Measurements from ENCODE around the gene ACSL3.
"Not testable (repeated sequence)": the region's sequence is repeated elsewhere in the genome, so short reads cannot be mapped to it uniquely, and the experiment has no call there.

ACSL3 gene

GRCh38 chr2:222859786-222860612 is 837 bp upstream of the ACSL3 start:
- no peaks in the 10 kb centered on the region for H3K27me3 ChIP-seq (ENCODE audit: insufficient read depth, low read length)
- H3K27ac ChIP-seq (ENCODE audit: low read length), result no peak overlapping the region
- peaks cover 30% of the 10 kb centered on the region for H3K4me1 ChIP-seq (ENCODE audit: insufficient read depth, low read length)
- H3K36me3 ChIP-seq (ENCODE audit: insufficient read depth, low read depth, low read length), result no peaks in the 10 kb centered on the region
- peak overlapping the region; percentile 48 for H3K4me3 ChIP-seq (ENCODE audit: low read length)
- H3K9ac ChIP-seq (ENCODE audit: low read depth, low read length), result peak overlapping the region; percentile 26; the same call in 1 of the 2 replicates
- no peaks in the 10 kb centered on the region for H3K9me3 ChIP-seq (ENCODE audit: insufficient read depth, low read depth, low read length)

GRCh38 chr2:222861411-222862105 is 722 bp downstream of the ACSL3 start:
- Histone ChIP-seq H3K36me3 (ENCODE audit: insufficient read depth, low read depth, low read length) (no peaks in the 10 kb centered on the region), H3K27ac (ENCODE audit: low read length) (peak overlapping the region; percentile 72), H3K4me1 (ENCODE audit: insufficient read depth, low read length) (peaks cover 39% of the 10 kb centered on the region), H3K9ac (ENCODE audit: low read depth, low read length) (peak overlapping the region; percentile 90), H3K9me3 (ENCODE audit: insufficient read depth, low read depth, low read length) (no peaks in the 10 kb centered on the region), H3K4me3 (ENCODE audit: low read length) (peak overlapping the region; percentile 89), H3K27me3 (ENCODE audit: insufficient read depth, low read length) (no peaks in the 10 kb centered on the region)

- Histone ChIP-seq H3K4me1 (ENCODE audit: insufficient read depth, low read length) (peaks cover 43% of the 10 kb centered on the region), H3K27me3 (ENCODE audit: insufficient read depth, low read length) (no peaks in the 10 kb centered on the region), H3K9me3 (ENCODE audit: insufficient read depth, low read depth, low read length) (no peaks in the 10 kb centered on the region), H3K36me3 (ENCODE audit: insufficient read depth, low read depth, low read length) (no peaks in the 10 kb centered on the region), H3K27ac (ENCODE audit: low read length) (no peak overlapping the region), H3K4me3 (ENCODE audit: low read length) (peak overlapping the region; percentile 89), H3K9ac (ENCODE audit: low read depth, low read length) (peak overlapping the region; percentile 90; the same call in 1 of the 2 replicates)
Observed at GRCh38 chr2:222862106-222862908, 1.5 kb downstream of the ACSL3 start.

DNA sequence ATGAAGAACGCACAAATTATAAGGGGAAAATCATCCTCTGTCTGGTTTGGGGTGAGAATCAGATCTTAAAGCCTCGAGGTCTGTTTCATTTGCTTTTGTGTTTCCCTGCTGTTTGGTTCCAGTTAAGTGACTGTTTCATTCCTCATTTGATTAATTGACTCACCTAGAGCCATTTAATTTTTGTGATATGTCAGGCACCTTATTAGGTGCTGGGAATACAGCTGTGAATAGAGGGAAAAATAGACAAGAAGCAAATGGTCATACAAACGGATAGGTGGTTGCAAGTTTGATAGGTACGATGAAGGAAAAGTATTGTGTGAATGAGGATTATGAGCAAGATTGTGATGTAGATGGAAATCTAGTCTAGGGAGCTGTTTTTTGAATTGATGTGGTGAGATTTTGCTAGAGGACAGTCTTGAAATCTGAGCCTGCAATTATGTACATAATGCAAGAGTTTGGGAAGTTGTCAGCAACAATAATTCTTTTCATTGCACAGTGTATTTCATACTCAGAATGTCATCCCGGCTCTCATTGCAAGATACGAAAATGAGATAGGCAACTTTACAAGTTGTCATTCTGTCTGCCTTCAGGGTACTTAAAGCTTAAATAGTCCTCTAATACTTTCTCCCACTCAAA is 2.2 kb downstream of the ACSL3 start:
- Histone ChIP-seq H3K27ac (ENCODE audit: low read length) (no peak overlapping the region), H3K9me3 (ENCODE audit: insufficient read depth, low read depth, low read length) (no peaks in the 10 kb centered on the region), H3K4me3 (ENCODE audit: low read length) (peak overlapping the region; percentile 89), H3K9ac (ENCODE audit: low read depth, low read length) (peak overlapping the region; percentile 90; the same call in 1 of the 2 replicates), H3K27me3 (ENCODE audit: insufficient read depth, low read length) (no peaks in the 10 kb centered on the region), H3K4me1 (ENCODE audit: insufficient read depth, low read length) (peaks cover 43% of the 10 kb centered on the region), H3K36me3 (ENCODE audit: insufficient read depth, low read depth, low read length) (no peaks in the 10 kb centered on the region)

DNA sequence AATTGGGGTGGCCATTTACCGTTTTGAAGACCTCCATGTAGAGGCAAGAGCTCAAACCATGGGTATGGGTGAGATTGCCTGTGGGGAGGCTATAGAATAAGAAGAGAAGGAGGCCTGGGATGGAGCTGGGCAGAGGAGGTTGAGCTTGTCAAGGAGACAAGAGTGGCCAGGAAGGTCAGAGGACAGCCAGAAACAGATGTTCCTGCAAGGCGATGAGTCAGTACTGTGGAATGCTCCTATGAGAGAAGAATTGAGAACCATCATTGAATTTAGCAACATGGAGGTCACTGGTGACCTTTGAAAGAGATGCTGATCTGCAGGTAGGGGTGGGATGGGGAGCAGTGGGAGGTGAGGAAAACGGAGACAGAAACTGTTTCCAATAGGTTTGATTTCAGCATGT is 3.5 kb downstream of the ACSL3 start:
- Histone ChIP-seq H3K27ac (ENCODE audit: low read length) (peak overlapping the region; percentile 22), H3K9ac (ENCODE audit: low read depth, low read length) (no peak overlapping the region; the same call in 1 of the 2 replicates), H3K27me3 (ENCODE audit: insufficient read depth, low read length) (no peaks in the 10 kb centered on the region), H3K4me1 (ENCODE audit: insufficient read depth, low read length) (peaks cover 47% of the 10 kb centered on the region), H3K9me3 (ENCODE audit: insufficient read depth, low read depth, low read length) (no peaks in the 10 kb centered on the region), H3K36me3 (ENCODE audit: insufficient read depth, low read depth, low read length) (no peaks in the 10 kb centered on the region), H3K4me3 (ENCODE audit: low read length) (peak overlapping the region; percentile 40; the same call in 1 of the 2 replicates)

GRCh38 chr2:222865301-222865700 is 4.5 kb downstream of the ACSL3 start:
- no peak overlapping the region for H3K4me3 ChIP-seq (ENCODE audit: low read length)
- H3K4me1 ChIP-seq (ENCODE audit: insufficient read depth, low read length), result peaks cover 49% of the 10 kb centered on the region

DNA sequence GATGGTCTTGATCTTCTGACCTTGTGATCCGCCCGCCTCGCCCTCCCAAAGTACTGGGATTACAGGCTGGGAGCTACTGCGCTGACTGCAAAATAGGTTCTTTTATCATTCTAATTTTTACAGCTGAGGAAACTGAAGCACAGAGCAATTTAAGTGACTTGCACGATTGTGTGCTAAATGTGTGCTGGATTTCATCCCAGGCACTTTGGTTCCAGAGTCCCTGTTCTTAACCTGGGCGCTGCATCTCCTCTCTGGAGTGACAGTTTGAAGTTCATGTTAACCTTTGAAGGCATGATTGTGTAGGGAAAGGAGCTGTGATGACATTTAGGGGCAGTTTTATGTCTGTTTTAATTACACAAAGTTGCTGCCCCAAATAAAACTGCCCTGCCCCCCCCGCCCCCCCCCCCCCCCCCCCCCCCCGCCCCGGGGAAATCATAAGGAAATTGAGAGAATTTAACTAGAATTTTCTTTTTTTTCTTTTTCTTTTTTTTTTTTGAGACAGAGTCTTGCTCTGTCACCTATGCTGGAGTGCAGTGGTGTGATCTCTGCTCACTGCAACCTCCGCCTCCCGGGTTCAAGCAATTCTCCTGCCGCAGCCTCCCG is 5.6 kb downstream of the ACSL3 start:
- H3K9me3 ChIP-seq (ENCODE audit: insufficient read depth, low read depth, low read length), result no peaks in the 10 kb centered on the region
- peaks cover 56% of the 10 kb centered on the region for H3K4me1 ChIP-seq (ENCODE audit: insufficient read depth, low read length)
- no peak overlapping the region for H3K27ac ChIP-seq (ENCODE audit: low read length)
- no peak overlapping the region for H3K9ac ChIP-seq (ENCODE audit: low read depth, low read length)
- H3K27me3 ChIP-seq (ENCODE audit: insufficient read depth, low read length), result no peaks in the 10 kb centered on the region
- no peaks in the 10 kb centered on the region for H3K36me3 ChIP-seq (ENCODE audit: insufficient read depth, low read depth, low read length)
- H3K4me3 ChIP-seq (ENCODE audit: low read length), result no peak overlapping the region

More at GRCh38 chr2:222865301-222865700, 4.5 kb downstream of the ACSL3 start:
- H3K9ac ChIP-seq (ENCODE audit: low read depth, low read length), result no peak overlapping the region
- H3K27ac ChIP-seq (ENCODE audit: low read length), result no peak overlapping the region
- H3K9me3 ChIP-seq (ENCODE audit: insufficient read depth, low read depth, low read length), result no peaks in the 10 kb centered on the region
- no peaks in the 10 kb centered on the region for H3K36me3 ChIP-seq (ENCODE audit: insufficient read depth, low read depth, low read length)
- no peaks in the 10 kb centered on the region for H3K27me3 ChIP-seq (ENCODE audit: insufficient read depth, low read length)

- not testable (repeated sequence) for H3K9ac ChIP-seq (ENCODE audit: low read depth, low read length); H3K36me3 ChIP-seq (ENCODE audit: insufficient read depth, low read depth, low read length); H3K27me3 ChIP-seq (ENCODE audit: insufficient read depth, low read length); H3K4me3 ChIP-seq (ENCODE audit: low read length); H3K27ac ChIP-seq (ENCODE audit: low read length); H3K9me3 ChIP-seq (ENCODE audit: insufficient read depth, low read depth, low read length)
- peaks cover 44% of the 10 kb centered on the region for H3K4me1 ChIP-seq (ENCODE audit: insufficient read depth, low read length)
Observed at GRCh38 chr2:222868560-222869251, 7.9 kb downstream of the ACSL3 start.

GRCh38 chr2:222869252-222869560 is 8.4 kb downstream of the ACSL3 start:
- Histone ChIP-seq H3K27ac (ENCODE audit: low read length) (no peak overlapping the region), H3K4me1 (ENCODE audit: insufficient read depth, low read length) (peaks cover 39% of the 10 kb centered on the region), H3K9me3 (ENCODE audit: insufficient read depth, low read depth, low read length) (no peaks in the 10 kb centered on the region), H3K4me3 (ENCODE audit: low read length) (no peak overlapping the region), H3K27me3 (ENCODE audit: insufficient read depth, low read length) (no peaks in the 10 kb centered on the region), H3K36me3 (ENCODE audit: insufficient read depth, low read depth, low read length) (no peaks in the 10 kb centered on the region), H3K9ac (ENCODE audit: low read depth, low read length) (no peak overlapping the region)

- H3K27me3 ChIP-seq (ENCODE audit: insufficient read depth, low read length), result no peaks in the 10 kb centered on the region
- no peak overlapping the region for H3K27ac ChIP-seq (ENCODE audit: low read length)
- no peaks in the 10 kb centered on the region for H3K9me3 ChIP-seq (ENCODE audit: insufficient read depth, low read depth, low read length)
- H3K9ac ChIP-seq (ENCODE audit: low read depth, low read length), result no peak overlapping the region
- H3K4me1 ChIP-seq (ENCODE audit: insufficient read depth, low read length), result peaks cover 25% of the 10 kb centered on the region
- H3K36me3 ChIP-seq (ENCODE audit: insufficient read depth, low read depth, low read length), result no peaks in the 10 kb centered on the region
- no peak overlapping the region for H3K4me3 ChIP-seq (ENCODE audit: low read length)
Observed at GRCh38 chr2:222871291-222871690, 10.5 kb downstream of the ACSL3 start.
